Endodermal cell (in vitro differentiated cells): ENCODE results near the gene TCEAL8. TPM values are rescaled to one million over a fixed set of nuclear protein-coding genes. Genes with fewer than 3 reads are reported as not detected.
"Not testable (repeated sequence)": the region's sequence is repeated elsewhere in the genome, so short reads cannot be mapped to it uniquely, and the experiment has no call there.

Source experiments
- DNase-seq: peaks from one replicate; pipeline ENCODE4 v3.0.0-alpha.2; 2017
- H3K27ac ChIP-seq: 2 replicates; pipeline ENCODE4 v1.5.1; 2013; ENCODE audit warnings: mild to moderate bottlenecking, low read depth, low read length, moderate library complexity
- H3K27me3 ChIP-seq: 2 replicates; pipeline ENCODE4 v1.6.1; 2013; ENCODE audit warnings: mild to moderate bottlenecking, low read length, moderate library complexity; ENCODE audit not compliant: insufficient read depth, control insufficient read depth, poor library complexity, severe bottlenecking
- H3K36me3 ChIP-seq: 2 replicates; pipeline ENCODE4 v1.7.0; 2013; ENCODE audit warnings: mild to moderate bottlenecking, low read length, moderate library complexity; ENCODE audit not compliant: control insufficient read depth, insufficient read depth
- H3K4me1 ChIP-seq: one replicate; pipeline ENCODE4 v1.7.0; 2013; ENCODE audit warnings: low read length; ENCODE audit not compliant: control insufficient read depth, insufficient read depth
- H3K4me3 ChIP-seq: 2 replicates; pipeline ENCODE4 v1.5.1; 2013; ENCODE audit warnings: mild to moderate bottlenecking, low read length, moderate library complexity
- H3K9ac ChIP-seq: 2 replicates; pipeline ENCODE4 v1.6.1; 2013; ENCODE audit warnings: mild to moderate bottlenecking, low read length, moderate library complexity; ENCODE audit not compliant: poor library complexity, severe bottlenecking; ENCODE audit errors: extremely low read depth
- H3K9me3 ChIP-seq: 2 replicates; pipeline ENCODE4 v1.6.1; 2013; ENCODE audit warnings: mild to moderate bottlenecking, low read length, moderate library complexity; ENCODE audit not compliant: control insufficient read depth
- H3K27ac Mint-ChIP-seq: 2 replicates; pipeline ENCODE4 v1.8.0; 2020; ENCODE audit warnings: mixed read lengths
- H3K27me3 Mint-ChIP-seq: 2 replicates; pipeline ENCODE4 v1.8.0; 2021; ENCODE audit warnings: mild to moderate bottlenecking, mixed read lengths; ENCODE audit not compliant: insufficient read depth
- H3K36me3 Mint-ChIP-seq: 2 replicates; pipeline ENCODE4 v1.8.0; 2020; ENCODE audit warnings: low read depth, mixed read lengths
- H3K4me1 Mint-ChIP-seq: 2 replicates; pipeline ENCODE4 v1.8.0; 2020; ENCODE audit warnings: mixed read lengths
- H3K4me3 Mint-ChIP-seq: 2 replicates; pipeline ENCODE4 v1.8.0; 2020; ENCODE audit warnings: mild to moderate bottlenecking, moderate library complexity, mixed read lengths
- H3K9me3 Mint-ChIP-seq: 2 replicates; pipeline ENCODE4 v1.8.0; 2020; ENCODE audit warnings: mild to moderate bottlenecking, mixed read lengths
- CTCF ChIP-seq: fragments of 200-600 bp; sonication (generic); conservative IDR thresholded peaks from 2 replicates; pipeline ENCODE4 v1.5.0; 2021; ENCODE audit warnings: antibody characterized with exemption, mild to moderate bottlenecking
- WGBS, 2 experiments: methylation state at CpG; one replicate each; pipeline versions ENCODE4 v1.1.5 to v1.1.7; 2013; ENCODE audit warnings: missing lambda C conversion rate in 2 of 2, mixed read lengths in 1 of 2; ENCODE audit not compliant: insufficient coverage in 1 of 2, insufficient read length in 1 of 2; 5-methylcytosine and 5-hydroxymethylcytosine counted together
- total RNA-seq, 2 donors: library from RNA; stranded (reverse); fragmentation: NEBNext Ultra II Directional in 1 of 2; extraction: Animal tissue kit (Norgen Biotek cat#: 25700) in 1 of 2; gene quantifications; 2 replicates in 1 of 2; 3 replicates in 1 of 2; pipeline ENCODE4 v1.2.1, GENCODE V29; 2021

TCEAL8 gene
- total RNA-seq, 2 donors from 2014 or later, result 81.4 to 113 TPM

- Mint-ChIP-seq H3K4me1 (peaks cover 13% of the 10 kb centered on the region), H3K27me3 (peaks cover 60% of the 10 kb centered on the region), H3K36me3 (no peaks in the 10 kb centered on the region), H3K4me3 (no peak overlapping the region), H3K9me3 (peaks cover 1% of the 10 kb centered on the region), H3K27ac (no peak overlapping the region)
- no peak for DNase-seq
- Histone ChIP-seq H3K4me3 (no peak overlapping the region), H3K4me1 (no peaks in the 10 kb centered on the region), H3K36me3 (no peaks in the 10 kb centered on the region), H3K9me3 (no peaks in the 10 kb centered on the region), H3K27me3 (peaks cover 72% of the 10 kb centered on the region), H3K9ac (no peak overlapping the region), H3K27ac (no peak overlapping the region)
- WGBS, 2 experiments, result 90% methylated on average over 1 of the region's 1 CpG; no CpG with 5 or more reads in 1 of the 2 experiments
- TF ChIP-seq CTCF, result no peak
Measured at GRCh38 chrX:103236296-103236695, 18.7 kb downstream of the TCEAL8 start.

- peaks cover 66% of the 10 kb centered on the region for H3K27me3 Mint-ChIP-seq
- not testable (repeated sequence) for H3K4me3 Mint-ChIP-seq, H3K9me3 ChIP-seq, H3K9me3 Mint-ChIP-seq, H3K36me3 Mint-ChIP-seq, H3K4me1 ChIP-seq, H3K9ac ChIP-seq, H3K27ac ChIP-seq, DNase-seq, H3K27ac Mint-ChIP-seq, H3K4me3 ChIP-seq, H3K36me3 ChIP-seq
- no CpG with 5 or more reads among the region's 2 CpGs for WGBS, 2 experiments
- peaks cover 13% of the 10 kb centered on the region for H3K4me1 Mint-ChIP-seq
- peaks cover 78% of the 10 kb centered on the region for H3K27me3 ChIP-seq
Measured at GRCh38 chrX:103235608-103236007, 19.3 kb downstream of the TCEAL8 start.

GRCh38 chrX:103234869-103235268 lies 20.1 kb downstream of the TCEAL8 start:
- Histone ChIP-seq H3K9ac (no peak overlapping the region), H3K9me3 (no peaks in the 10 kb centered on the region), H3K4me3 (no peak overlapping the region), H3K4me1 (no peaks in the 10 kb centered on the region), H3K27me3 (peaks cover 79% of the 10 kb centered on the region), H3K27ac (no peak overlapping the region), H3K36me3 (no peaks in the 10 kb centered on the region)
- WGBS, 2 experiments, result no CpG with 5 or more reads among the region's 1 CpG
- Mint-ChIP-seq H3K36me3 (no peaks in the 10 kb centered on the region), H3K4me1 (peaks cover 13% of the 10 kb centered on the region), H3K4me3 (no peak overlapping the region), H3K9me3 (peaks cover 1% of the 10 kb centered on the region), H3K27ac (no peak overlapping the region), H3K27me3 (peaks cover 66% of the 10 kb centered on the region)
- DNase-seq, result no peak
- no peak for TF ChIP-seq CTCF

- Mint-ChIP-seq H3K27me3 (peaks cover 79% of the 10 kb centered on the region), H3K4me3 (no peak overlapping the region), H3K4me1 (peaks cover 9% of the 10 kb centered on the region), H3K9me3 (peaks cover 1% of the 10 kb centered on the region), H3K27ac (no peak overlapping the region), H3K36me3 (no peaks in the 10 kb centered on the region)
- DNase-seq, result no peak
- 86% methylated on average over 2 of the region's 2 CpGs; no CpG with 5 or more reads in 1 of the 2 experiments for WGBS, 2 experiments
- no peak overlapping the region for H3K9ac ChIP-seq
- H3K27ac ChIP-seq, result no peak overlapping the region
- no peaks in the 10 kb centered on the region for H3K9me3 ChIP-seq
- H3K4me3 ChIP-seq, result no peak overlapping the region
- H3K4me1 ChIP-seq, result no peaks in the 10 kb centered on the region
- H3K27me3 ChIP-seq, result peaks cover 90% of the 10 kb centered on the region
- TF ChIP-seq CTCF, result no peak
- no peaks in the 10 kb centered on the region for H3K36me3 ChIP-seq
Measured at GRCh38 chrX:103233263-103233662, 21.7 kb downstream of the TCEAL8 start.

- not testable (repeated sequence) for DNase-seq, H3K36me3 ChIP-seq, H3K9ac ChIP-seq, H3K36me3 Mint-ChIP-seq, H3K27ac Mint-ChIP-seq, H3K9me3 ChIP-seq, H3K27ac ChIP-seq, H3K4me3 ChIP-seq, H3K4me3 Mint-ChIP-seq, H3K4me1 ChIP-seq, H3K4me1 Mint-ChIP-seq
- Mint-ChIP-seq H3K27me3 (peaks cover 66% of the 10 kb centered on the region), H3K9me3 (peaks cover 18% of the 10 kb centered on the region)
- WGBS, 2 experiments, result no CpG with 5 or more reads among the region's 4 CpGs
- H3K27me3 ChIP-seq, result peaks cover 47% of the 10 kb centered on the region
Measured at GRCh38 chrX:103225918-103226317, 29.0 kb downstream of the TCEAL8 start.
